HG03354 (cell line): ENCODE measurements around the gene FGB.

ENCODE experiments used
- ATAC-seq: cut with Tn5 transposase; IDR thresholded peaks from one replicate; pipeline ENCODE4 v1.9.1; 2021; ENCODE audit warnings: mild to moderate bottlenecking; ENCODE audit not compliant: unreplicated experiment, poor library complexity, severe bottlenecking

Gene FGB

DNA sequence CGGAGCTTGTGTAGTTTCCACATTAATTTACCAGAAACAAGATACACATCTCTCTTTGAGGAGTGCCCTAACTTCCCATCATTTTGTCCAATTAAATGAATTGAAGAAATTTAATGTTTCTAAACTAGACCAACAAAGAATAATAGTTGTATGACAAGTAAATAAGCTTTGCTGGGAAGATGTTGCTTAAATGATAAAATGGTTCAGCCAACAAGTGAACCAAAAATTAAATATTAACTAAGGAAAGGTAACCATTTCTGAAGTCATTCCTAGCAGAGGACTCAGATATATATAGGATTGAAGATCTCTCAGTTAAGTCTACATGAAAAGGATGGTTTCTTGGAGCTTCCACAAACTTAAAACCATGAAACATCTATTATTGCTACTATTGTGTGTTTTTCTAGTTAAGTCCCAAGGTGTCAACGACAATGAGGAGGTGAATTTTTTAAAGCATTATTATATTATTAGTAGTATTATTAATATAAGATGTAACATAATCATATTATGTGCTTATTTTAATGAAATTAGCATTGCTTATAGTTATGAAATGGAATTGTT lies at the start of gene FGB:
Gene FGB (plus strand): TSS at position 315 of the 558 bp plus-strand sequence. CDS start 8 bp downstream, at position 323.
- no peak for ATAC-seq

GRCh38 chr4:154516318-154517029 lies 46.3 kb upstream of the FGB start:
- ATAC-seq: no peak

- no peak for ATAC-seq
These were observed 45.2 kb upstream of the FGB start for GRCh38 chr4:154517591-154517990.

GRCh38 chr4:154519214-154519613 lies 43.6 kb upstream of the FGB start:
- no peak for ATAC-seq

- no peak for ATAC-seq
These were observed 41.2 kb upstream of the FGB start for GRCh38 chr4:154521607-154522006.

DNA sequence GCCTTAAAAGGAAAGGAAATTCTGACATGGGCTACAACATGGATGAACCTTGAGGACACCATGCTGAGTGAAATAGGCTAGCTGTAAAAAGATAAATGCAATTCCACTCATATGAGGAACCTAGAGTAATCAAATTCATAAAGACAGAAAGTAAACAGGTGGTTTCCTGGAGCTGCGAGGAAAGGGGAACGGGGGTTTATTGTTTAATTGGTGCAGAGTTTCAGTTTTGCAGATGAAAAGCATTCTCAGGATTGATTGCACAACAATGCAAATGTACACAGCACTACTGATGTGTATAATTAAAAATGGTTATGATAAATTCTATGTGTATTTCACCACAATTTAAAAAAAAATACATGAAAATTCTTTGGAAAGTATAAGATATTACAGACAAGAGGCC lies 36.7 kb upstream of the FGB start:
- no peak for ATAC-seq

GRCh38 chr4:154527308-154527707 lies 35.5 kb upstream of the FGB start:
- no peak for ATAC-seq

DNA sequence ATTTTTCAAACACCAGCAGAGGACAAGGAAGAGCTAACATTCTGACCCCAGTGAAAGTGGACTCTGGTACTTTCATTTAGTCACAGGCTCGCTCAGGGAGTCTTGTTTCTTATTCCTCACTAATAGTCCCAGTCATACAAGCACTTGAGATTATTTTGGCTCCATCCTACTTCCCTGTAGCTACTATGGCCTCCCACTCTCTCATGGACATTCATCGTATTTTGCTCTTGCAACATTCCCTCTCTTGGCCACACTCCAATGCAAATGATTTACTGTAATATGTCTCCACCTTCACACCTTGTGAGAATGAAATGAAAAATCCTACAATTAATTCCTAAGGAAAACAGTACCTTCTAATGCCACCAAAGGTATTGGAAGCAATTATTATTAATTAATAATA lies 33.9 kb upstream of the FGB start:
- ATAC-seq: no peak

- ATAC-seq: no peak
These were observed 32.9 kb upstream of the FGB start for GRCh38 chr4:154529728-154530519.

DNA sequence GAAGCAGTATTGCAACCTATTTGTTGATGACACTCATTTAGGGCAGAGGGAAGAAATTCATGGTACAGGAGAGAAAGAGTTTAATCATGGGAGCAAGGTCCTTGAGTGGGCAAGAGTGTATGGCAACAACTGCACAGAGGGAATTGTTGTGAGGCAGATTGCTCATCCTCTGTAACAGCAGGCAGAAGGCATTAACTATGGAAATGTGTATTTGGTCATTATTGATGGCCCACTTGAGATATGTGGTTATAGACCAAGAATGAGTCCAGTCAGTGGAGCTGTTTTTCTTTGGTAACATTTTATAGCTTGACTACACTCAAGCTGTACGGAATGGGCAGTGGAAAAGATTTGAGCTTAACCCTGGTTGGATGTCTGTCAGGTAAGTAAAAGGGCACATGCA lies 28.5 kb upstream of the FGB start:
- ATAC-seq: no peak

DNA sequence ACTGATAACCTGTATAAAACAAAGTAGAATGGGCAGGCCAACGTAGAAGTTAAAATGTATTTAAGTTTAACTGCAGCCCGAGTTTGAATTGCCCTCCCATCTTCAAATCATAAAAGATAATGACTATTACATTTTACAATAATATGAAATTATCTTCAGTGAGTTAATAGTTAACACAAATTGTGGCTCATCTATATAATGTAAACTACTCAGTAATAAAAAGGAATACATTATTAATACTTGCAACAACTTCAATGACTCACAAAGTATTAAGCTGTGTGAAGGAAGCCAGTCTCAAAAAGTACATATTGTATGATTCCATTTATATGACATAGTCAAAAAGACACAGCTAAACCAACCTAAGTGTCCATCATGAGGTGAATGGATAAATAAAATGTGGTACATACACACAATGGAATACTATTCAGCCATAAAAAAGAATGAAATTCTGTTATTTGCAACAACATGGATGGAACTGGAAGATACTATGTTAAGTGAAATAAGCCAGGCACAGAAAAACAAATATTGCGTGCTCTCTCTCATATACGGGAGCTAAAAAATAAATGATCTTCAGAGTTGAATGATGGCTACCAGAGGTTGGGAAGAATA lies 20.4 kb upstream of the FGB start:
- ATAC-seq: no peak

GRCh38 chr4:154545689-154546088 lies 17.1 kb upstream of the FGB start:
- no peak for ATAC-seq

- ATAC-seq: peak; percentile 99
These were observed 12.7 kb upstream of the FGB start, which contains the start of gene PLRG1 for GRCh38 chr4:154549894-154550790. TSS of gene PLRG1 (minus strand) at chr4:154550400. CDS start at chr4:154550308, 92 bp downstream.

DNA sequence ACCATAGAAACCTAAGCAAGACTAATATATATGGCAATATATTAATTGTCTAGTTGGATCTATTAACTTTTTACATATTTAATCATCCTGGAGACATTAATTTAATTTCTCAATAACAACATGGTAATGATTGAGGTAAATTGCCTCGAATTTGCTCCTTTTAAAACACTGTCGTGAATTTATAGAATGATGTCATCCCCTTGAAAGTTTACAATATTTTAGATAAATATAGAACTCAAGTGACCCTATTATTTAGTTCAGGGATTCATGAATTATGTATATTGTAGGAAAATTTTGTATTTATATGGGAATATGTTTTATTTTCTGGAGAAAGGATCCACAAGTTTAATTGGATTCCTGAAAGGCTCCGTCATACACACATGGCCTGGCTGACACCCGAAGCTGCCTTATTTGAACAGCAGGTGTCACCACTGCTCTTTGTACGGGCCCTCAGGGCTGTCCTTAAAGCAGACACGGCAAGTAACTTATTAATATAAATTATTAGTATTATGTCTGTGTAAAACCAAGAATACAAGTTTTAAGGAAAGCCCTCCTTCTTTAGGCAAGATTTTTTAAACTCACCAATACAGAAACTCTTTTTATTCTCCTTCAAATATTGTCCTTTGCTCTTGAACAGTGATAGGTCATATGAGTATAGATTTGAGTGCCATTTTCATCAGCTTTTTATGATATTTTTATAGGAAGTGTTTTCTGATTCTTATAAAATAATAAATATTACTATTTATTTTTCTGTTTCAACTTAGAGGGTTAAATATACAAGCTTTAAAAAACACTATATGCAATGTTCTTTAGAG lies 10.7 kb upstream of the FGB start:
- ATAC-seq: peak; percentile 55

DNA sequence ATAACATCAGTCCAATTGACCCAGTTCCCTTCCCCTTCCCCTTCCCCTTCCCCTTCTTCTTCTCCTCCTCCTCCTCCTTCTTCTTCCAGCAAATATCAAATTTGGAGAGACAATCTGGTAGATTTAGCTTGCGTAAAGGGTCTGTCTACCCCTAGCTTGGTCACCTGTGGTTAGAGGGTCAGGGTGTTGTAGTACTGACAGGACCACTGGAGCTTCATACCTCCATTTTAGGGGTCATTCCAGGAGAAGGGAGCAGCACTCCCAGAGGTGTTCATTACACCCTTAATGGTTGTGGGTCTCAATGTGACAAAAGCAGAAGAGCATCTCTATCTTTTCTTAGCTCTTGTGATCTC lies 3.7 kb upstream of the FGB start:
- ATAC-seq: peak; percentile 28

DNA sequence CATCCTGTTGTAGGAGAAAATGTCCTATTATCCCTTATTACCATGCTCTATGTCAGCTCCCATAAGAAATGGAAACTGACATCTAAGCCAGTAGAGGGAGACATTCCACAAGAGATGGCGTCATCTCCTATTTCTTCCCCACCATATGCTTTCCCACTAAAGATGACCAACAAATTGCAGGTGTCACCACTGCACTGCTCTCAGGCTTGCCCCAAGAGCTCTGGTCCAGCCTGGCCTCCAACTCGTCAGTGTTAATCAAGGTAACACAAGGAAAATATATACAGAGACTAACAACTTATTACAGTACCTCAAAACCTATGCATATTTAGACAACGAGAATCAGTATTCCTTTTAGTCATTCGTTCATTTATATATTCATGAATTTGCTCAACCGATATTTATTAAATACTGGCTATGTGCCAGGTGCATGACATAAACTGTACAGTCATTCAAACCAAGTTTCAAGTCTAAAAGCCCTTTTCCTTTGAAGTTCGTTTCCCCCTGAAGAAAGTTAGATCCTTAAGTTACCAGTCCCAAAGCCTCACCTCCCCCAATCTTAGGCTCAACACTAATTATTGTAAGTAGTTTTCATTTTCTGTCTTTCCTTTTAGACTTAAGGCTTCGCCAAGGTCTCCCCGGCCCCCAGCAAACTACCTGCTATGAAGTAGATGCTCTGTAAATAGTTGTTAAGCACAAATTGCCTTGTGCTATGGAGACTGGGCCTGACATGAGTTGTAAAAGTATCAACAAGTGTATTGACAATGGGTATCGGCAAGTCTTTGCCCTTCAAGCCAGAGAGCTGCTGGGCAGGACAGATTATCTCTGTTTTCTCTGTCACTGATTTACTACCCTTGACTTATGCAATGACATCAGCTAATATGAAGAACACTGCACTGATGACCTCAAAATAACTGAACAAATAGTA lies 3.1 kb upstream of the FGB start:
- ATAC-seq: peak; percentile 79

- ATAC-seq: no peak
These were observed 2.4 kb upstream of the FGB start for GRCh38 chr4:154560419-154560801.

GRCh38 chr4:154560824-154561231 lies 2.0 kb upstream of the FGB start:
- ATAC-seq: no peak
